Hepatic stellate cell (primary cell): ENCODE measurements around the gene PFKP.

Experiments used
- DNase-seq: peaks from one replicate; pipeline ENCODE4 v3.0.0; 2011; ENCODE audit warnings: low spot score

Gene PFKP

DNA sequence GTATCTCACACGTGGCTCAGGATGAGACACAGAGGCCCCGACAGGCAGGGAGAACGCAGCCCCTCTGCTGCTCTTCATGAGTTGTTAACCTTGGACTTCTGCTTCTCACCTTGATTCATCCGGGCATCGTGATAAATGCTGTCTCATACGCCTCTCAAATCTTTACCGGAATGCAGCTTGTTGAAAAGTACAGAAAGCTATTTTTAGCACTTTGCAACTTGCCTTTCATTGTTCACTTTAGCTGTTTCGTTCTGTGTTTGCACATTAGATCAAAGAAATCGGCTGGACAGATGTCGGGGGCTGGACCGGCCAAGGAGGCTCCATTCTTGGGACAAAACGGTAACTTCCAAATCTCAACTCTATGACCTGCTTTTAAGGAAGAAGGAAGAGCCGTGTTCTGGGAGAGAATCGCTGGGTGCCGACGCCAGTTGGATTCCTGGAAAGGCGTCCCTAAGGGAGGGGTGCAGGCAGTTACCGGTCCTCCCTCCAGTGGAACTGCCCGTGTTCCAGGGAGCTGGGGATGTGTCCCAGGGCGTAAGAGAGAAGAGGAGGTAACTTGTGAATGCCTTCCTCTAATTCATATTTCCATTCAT lies 49.3 kb downstream of the PFKP start:
- no peak for DNase-seq

DNA sequence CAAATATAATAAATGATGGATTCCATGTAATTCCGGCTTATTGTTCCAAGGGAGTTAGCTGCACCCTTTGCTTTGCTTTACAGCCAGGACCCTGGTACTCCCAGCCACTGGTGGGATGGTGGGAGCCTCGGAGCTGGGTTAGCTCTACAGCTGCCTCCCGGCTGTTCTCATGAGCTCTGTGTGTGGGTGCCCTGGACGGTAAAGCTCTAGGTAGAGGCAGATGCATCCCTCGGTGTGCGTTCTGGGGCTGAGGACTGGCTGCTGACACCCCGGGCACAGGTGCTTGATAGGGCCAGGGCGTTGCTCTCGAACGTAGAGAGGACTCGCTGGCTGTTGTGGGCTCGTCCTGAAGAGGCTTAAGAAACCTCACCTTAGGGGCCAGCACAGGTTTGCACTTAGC lies 50.1 kb downstream of the PFKP start:
- no peak for DNase-seq

DNA sequence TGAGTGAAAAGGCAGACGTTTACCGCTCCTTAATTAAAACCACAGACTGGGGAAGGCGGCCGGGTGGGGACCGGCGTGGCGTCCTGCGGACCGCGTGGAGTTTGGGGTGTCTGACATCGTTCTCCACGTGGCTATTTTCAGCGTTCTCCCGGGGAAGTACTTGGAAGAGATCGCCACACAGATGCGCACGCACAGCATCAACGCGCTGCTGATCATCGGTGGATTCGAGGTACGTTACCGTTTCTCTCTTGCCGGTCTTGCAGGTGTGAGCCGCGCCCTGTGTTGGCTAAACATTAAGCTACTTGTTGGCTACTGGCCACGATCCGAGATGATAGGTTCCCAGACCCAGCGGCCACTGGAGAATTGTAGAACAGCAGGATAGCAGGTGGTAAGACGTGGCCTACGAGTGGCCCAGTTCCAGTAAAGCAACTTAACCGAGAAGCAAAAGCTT lies 51.3 kb downstream of the PFKP start:
- no peak for DNase-seq

DNA sequence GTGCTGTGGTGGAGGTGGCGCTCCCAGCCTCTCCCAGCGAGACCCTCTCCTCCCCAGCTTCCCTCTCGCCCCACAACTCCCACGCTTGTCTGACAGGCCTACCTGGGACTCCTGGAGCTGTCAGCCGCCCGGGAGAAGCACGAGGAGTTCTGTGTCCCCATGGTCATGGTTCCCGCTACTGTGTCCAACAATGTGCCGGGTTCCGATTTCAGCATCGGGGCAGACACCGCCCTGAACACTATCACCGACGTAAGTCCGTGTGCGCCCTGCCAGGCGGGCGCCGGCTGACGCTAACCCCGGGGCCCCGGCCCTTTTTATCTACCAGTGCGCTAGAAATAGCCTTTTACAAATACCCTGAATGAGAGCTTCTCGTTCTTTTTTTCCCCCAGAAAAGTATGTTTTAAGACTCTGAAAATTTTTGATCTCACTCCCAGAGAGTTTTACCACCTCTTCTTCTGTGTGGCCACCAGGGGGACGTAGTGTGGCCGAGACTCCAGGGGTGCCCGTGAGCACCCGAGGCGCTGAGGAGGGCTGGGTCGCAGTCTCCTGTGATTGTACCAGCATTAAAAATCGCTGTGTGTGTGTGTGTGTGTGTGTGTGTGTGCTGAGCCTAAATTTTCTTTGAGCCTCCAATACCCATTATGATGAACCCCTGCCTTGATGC lies 52.6 kb downstream of the PFKP start:
- DNase-seq: peak; percentile 68

DNA sequence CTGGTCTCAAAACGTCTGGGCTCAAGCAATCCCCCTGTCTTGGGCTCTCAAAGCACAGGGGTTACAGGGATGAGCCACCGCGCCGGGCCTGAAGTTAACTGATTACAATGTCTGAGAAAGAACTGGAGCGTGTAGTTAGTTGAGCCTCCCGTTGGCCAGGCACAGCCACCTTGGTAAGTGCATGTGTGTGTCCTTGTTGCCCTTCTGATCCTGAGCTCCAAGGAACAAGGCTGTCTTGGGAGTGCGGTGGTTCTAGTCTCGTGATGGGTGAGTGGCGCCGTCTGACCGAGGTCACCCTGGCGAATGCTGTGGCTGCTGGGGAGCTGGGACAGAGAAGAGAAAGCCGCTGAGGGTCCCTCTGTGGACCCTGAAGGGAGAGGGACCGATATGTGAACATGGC lies 54.7 kb downstream of the PFKP start:
- DNase-seq: no peak

DNA sequence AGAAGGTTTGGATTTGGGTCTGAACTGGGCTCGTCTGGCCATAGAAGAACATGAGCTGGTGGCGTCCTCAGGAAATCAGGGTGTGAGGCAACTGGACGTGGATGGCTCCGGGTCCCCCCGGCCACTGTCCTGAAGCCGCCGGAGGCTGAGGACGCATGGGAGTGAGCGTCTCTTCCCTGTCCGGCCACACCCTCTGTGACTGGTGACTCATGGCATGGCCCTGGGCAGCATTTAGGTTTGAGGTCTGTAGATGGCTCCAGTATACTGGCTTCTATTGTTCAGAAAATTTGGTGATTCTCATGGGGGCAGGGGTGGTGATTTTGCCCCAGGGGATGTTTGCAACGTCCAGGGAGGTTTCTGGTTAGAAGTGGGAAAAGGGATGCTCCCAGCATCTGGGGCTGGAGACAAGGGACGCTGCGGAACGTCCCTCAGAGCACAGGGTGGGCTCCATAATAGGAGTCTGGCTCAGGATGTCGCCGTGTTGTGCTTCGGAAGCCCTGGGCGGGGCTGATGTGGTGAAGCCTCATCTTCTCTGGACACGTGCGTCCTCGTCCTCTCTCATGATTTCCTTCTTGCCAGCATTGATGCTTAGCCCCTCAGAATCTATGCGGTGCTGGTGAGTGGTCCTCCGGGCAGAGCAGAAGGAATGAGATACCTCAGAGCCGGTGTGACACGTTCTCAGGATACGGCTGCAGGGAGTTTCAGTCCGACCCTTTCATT lies 55.3 kb downstream of the PFKP start:
- DNase-seq: no peak

DNA sequence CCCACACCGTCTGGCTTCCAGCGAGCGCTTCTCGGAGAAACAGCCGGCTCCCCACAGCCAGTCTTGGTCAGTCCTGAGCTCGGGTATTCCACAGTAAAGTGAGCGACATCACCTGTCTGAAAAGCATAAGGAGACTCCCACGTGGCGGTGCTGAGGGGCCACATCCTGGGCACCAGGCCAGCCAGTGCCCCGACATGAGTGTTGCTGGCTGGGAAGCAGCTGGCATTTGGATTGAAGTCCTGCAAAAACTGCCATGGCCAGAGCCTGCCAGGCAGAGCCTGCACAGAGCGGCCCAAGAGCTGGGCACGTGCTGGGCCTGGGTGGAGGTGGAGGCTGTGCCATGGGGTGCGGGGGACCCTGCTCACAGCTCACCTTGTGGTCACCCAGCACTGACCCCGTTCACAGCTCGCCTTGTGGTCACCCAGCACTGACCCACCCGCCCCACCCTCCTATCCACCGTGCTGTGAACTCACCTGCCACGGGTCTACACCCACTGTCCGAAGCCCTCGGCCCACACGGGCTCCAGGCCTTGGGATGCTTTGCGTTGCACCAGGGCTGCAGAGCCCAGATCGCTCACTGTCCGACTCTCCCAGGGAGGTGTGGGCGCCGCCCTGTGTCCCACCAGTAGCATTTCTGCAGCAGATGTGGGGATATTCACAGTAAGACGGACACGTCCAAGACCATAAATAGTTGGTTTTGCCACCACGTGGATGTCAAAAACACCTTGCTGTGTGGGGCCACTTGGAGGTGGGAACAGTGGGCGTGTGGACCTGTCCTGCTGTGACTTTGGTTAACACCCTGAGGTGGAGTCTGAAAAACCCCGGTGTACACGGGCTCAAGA lies 56.4 kb downstream of the PFKP start:
- DNase-seq: no peak

DNA sequence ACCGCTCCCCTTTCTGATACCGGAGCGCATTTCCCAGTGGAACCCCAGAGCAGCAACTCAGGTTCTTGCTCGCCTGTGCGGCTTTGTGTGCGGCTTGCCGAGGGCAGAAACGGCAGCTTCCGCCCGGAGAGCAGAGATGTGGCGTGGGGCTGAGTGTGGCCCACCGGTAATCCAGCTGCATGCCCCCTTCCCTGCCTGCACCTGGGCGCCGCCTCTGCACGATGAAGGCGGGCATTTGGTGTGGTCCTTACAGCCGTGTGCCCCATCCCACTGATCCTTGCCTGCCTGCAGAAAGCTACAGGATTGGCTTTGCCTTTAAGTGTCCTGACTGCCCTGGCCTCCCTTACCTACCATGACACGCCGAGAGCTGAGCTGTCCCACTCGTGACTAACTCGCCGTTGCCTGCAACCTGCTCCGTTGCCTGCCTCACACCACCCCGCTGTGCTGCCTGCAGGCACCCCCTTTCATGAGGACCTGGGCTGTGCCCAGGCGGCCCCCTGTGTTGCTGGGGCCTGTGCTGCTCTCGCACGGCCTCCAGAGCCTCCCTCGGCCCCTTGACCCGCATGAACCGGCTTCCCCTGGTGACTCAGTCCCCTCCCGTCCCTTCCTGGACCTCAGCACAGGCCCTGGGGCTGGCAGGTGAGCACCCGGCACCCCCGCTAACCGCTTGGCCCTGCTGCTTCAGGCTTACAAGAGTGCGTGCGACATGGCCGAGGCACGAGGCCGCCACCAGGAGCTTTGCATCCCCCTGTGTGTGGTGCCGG lies 57.2 kb downstream of the PFKP start:
- no peak for DNase-seq

DNA sequence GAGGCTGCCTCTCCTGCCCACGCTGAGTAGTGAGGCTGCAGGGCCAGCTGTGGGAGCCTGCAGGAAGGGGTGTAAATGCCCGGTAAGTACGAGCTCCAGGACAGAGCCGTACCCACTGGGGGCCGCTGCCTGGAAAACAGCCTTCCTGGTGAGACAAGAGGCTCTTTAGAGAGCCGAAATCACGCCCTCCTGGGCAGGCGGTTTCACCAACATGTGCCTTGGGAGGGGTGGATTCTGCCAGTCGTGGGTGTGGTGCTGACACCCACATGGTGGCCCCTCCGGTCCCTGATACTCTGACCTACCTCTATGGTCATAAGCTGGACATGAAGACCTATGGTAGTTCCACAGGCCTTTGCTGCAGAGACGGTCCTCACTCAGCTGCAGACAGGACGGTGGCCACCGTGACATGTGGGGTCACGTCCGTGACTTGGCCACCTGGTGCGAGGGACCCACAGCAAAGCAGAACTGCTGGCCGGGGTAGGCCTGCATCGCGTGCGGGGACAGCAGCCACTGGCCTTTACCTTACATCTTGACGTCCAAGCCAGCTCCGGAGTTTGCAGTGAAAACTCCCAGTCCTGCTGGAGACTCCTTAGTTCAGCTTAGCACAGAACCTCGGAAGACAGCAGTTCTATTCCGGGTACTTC lies 58.3 kb downstream of the PFKP start:
- DNase-seq: no peak

DNA sequence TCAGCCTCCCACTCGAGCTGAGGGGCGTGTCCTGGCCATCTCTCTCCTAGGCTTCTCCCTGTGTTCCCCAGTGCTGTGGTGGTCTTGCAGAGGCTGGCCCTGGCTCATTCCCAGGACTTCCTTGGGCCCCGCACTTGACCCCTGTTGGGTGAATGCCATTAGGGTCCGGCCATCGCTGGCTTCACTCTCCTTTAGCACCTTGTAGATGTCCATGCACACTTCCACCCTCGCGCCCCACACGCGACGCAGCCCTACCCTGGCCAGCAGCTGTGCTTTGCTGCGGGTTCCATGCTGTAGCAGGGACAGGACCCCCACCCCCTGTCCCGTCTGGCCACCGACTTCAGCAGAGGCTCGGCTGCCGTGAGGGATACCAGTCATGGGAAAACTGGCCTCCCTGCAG lies 58.9 kb downstream of the PFKP start:
- no peak for DNase-seq

DNA sequence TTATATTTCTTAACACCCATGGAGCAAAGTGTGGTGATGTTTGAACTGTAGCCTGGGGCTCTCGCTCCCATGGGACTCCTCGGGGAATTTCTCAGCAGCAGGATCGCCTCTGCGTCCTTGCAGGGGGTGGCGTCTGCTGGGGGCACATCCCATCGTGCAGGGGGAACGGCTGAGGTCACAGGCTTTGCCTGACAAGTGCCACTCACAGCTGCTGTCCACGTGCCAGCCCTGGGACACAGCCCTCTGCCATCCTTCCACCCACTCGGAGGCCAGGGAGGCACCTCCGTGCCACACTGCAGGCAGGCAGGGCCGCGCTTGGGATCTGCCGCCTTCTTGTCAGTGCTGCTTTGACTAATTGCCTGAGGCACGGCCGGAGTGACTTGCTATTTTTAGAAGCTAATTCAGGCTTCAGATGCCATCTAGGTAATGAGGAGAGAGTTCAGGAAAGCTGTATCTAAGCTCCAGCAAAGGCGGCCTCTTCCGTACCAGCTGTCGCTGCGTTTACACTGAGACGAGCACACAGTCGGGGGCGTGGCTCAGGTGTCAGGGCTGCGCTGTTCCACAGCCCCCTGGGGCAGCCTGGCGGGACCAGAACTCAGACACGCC lies 59.5 kb downstream of the PFKP start:
- DNase-seq: no peak

DNA sequence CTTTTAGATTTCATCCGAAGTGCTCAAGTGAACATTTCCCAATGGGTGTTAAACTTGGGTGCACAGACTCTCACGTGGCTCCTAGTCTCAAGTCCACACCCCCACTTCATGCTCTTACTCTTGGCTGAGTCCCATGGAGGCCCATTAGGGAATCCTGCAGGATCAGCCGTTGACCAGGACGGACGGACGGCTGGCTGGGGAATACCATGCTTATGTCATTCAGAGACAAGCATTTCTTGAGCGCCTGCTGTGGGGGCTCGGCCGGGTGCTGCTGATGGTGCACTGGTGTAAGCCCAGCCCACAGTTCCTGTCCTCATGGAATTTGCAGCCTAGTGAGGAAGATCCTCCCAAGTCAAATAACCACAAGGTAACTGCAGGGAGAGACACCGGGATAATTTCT lies 60.6 kb downstream of the PFKP start:
- no peak for DNase-seq

DNA sequence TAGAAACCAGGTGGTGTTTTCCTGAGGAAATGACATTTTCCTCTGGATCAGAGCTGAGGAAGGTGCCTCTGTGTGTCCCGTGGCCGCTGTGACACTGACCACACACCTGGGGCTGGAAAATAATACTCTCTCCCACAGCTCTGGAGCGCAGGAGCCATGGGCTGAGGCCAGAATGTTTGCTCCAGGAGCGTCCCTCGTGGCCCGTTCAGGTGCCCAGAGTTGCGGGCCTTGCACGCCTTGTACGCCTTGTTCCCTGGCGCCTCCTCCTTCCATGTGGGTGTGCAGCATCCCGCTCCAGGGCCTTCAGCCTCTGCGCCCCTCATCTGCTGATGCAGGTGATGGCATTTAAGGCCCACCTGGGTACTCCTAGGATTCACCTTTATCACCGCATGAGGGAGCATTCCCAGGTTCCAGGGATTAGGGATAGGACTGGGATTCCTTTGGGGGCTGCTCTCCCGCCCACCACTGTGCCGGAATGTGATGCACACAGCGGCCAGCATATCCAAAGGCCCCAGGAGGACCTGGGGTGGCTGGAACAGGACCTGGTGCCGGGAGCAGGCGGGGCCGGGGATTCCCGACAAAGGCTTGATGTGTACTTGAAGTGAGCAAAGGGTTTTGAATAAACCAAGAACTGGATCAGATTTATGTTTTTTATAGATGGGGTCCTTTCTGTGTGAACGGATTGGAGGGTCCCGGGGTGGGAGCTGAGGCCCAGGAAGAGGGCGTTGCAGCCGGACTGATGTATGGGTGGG lies 61.2 kb downstream of the PFKP start:
- DNase-seq: no peak

DNA sequence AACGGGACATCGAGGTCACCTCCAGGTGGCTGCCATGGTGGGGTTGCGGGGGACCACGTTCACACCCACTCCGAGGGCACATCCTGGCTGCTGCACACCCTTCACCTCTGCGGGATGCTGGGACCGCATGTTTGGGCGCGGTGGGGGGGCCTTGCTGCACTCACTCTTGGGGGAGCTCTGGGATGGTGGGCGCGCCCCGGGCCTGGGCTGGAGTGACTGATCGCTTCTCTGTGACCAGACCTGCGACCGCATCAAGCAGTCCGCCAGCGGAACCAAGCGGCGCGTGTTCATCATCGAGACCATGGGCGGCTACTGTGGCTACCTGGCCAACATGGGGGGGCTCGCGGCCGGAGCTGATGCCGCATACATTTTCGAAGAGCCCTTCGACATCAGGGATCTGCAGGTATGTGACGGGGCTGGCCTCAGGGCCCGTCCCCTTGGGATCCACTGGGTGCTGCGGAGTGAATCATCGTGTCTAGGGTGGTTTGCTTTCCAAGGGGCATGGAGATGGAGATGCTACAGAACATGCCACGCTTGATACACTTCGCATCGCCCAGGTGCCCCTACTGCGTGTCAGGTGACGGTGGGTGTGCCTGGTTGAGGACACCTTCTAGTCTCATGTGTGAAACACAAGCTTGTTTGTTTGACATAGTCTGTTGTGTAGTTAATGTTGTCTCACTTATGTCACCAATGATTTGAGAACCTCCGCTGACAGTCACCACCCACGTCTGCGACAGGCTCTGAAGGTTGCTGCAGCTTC lies 62.4 kb downstream of the PFKP start:
- no peak for DNase-seq

DNA sequence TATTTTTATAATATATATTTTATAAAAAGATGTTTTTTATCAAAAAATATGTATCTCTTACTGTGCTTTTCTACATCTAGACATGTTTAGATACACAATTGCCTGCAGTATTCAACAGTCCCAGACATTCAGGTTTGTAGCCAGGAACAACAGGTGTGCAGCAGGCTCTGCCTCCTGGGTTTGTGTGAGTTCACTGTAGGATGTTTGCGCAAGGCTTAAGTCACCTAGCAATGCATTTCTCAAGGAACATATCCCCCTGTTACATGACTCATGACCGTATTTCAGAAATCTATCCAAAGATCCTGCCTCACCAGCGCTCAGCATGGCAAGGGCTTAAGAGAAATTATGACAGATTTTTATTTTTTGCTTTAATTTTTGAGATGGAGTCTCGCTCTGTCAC lies 63.8 kb downstream of the PFKP start:
- no peak for DNase-seq

DNA sequence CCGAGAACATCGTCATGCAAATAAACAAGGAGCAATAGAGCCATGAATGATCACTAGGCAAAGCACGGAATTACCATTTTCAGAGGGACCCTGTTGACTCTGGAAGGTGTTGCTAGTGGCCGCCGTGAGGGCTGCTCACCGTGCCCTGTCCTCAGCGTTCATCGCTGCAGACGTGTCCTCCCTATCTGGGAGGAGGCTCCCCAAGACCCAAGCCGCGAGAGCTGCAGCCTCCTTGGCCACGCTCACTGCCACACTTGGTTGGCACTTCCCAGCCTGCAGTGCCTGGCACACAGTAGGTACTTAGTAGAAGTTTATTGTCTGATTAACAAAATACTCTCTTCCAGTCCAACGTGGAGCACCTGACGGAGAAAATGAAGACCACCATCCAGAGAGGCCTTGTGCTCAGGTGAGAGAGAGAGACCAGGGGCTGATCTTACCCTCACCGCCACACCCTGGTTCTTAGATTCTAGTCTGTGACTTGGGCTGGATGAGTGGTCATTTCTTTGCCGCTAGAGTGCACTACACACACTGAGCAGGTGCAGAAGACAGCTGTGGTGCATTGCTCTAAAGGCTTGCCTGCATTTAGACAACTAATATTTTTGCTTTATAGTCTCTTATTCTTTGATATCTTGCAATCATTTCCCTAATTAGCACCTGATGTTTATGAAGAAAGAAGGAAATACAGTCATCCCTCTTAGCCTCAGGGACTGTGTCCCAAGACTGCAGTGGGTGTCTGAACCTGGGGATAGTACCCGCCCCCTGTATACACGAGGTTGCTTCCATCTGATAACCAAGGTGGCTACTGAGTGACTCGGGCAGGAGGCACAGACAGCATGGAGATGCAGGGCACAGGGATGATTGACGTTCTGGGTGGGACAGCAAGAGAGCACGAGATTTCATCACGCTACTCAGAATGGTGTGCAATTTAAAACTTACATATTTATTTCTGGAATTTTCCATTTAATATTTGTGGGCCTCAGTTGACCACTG lies 65.0 kb downstream of the PFKP start:
- DNase-seq: no peak

DNA sequence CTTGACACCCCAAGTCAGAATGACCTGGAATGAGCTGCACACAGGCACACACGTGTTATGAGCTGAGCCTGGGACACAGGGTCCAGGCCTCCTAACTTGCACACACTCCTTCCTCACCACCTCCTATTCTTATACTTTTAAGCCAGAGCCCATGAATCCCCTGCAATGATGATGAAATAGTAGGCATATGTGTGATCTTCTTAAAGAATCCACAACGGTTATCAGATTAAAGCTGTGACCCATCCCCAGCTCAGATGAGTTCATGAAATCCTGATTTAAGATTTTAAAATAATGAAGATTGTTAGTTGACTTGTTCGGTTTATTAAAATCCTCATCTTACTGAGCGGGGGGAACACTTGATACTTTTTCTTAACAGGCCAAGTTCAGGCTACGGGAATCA lies 66.6 kb downstream of the PFKP start:
- no peak for DNase-seq

DNA sequence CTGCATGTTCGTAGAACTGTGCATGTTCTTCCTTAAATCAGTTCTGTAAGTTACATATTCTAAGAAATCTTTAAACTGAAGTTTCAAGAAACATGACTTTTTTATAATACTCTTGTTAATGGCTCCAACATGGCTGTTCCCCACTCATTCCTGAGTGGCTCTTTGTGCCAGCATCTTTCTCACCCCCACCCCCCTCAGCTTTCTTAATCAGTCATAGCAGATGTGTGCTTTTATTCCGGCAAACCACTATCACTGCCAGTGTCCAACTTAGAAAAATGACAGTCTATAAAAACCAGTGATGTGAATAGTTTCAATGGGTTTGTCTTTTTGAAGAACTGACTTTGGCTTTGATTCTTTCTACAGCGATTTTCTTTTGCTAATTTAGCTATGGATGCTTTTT lies 67.7 kb downstream of the PFKP start:
- no peak for DNase-seq
